Neural progenitor cell (in vitro differentiated cells): Measurements from ENCODE around the gene RNF144A.

Source experiments
- EZH2 ChIP-seq: fragments of 200-600 bp; sonication (generic); IDR thresholded peaks from 2 replicates; pipeline ENCODE4 v1.6.1; 2017; ENCODE audit warnings: antibody characterized with exemption, mild to moderate bottlenecking, moderate library complexity
- EZH2phosphoT487 ChIP-seq: fragments of 200-600 bp; sonication (generic); IDR thresholded peaks from 2 replicates; pipeline ENCODE4 v1.6.1; 2017; ENCODE audit warnings: antibody characterized with exemption
- TF ChIP-seq, protein P1 (sequence below): fragments of 200-600 bp; sonication (generic); IDR thresholded peaks from 2 replicates; pipeline ENCODE4 v1.5.1; 2017; ENCODE audit warnings: antibody characterized with exemption, mild to moderate bottlenecking

DNA sequence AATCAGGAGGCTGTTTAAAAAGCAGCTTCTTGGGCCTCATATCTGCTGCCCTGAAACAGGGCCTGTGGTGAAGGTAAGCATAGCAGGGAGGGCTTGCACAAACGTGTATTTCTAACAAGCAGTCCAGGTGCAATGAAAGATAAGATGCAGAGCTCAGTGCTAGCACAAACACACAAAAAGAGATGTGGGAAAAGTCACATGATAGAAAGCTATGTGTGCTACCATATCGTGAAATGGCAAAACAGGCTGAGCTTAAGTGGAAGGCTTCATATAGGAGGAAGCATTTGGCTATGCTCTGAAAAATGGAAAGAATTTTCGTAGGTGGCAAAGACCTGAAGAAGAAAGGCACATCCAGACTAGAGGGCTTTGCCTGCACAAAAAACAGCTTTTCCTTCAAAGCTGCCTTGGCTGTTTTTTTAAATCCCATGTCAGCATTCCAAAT lies 29.4 kb upstream of the RNF144A start:
- TF ChIP-seq, protein P1, sequence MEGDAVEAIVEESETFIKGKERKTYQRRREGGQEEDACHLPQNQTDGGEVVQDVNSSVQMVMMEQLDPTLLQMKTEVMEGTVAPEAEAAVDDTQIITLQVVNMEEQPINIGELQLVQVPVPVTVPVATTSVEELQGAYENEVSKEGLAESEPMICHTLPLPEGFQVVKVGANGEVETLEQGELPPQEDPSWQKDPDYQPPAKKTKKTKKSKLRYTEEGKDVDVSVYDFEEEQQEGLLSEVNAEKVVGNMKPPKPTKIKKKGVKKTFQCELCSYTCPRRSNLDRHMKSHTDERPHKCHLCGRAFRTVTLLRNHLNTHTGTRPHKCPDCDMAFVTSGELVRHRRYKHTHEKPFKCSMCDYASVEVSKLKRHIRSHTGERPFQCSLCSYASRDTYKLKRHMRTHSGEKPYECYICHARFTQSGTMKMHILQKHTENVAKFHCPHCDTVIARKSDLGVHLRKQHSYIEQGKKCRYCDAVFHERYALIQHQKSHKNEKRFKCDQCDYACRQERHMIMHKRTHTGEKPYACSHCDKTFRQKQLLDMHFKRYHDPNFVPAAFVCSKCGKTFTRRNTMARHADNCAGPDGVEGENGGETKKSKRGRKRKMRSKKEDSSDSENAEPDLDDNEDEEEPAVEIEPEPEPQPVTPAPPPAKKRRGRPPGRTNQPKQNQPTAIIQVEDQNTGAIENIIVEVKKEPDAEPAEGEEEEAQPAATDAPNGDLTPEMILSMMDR, result no peak
- TF ChIP-seq EZH2phosphoT487 (no peak), EZH2 (no peak)
